ENCODE measurements around the gene LTBP3.

DNA sequence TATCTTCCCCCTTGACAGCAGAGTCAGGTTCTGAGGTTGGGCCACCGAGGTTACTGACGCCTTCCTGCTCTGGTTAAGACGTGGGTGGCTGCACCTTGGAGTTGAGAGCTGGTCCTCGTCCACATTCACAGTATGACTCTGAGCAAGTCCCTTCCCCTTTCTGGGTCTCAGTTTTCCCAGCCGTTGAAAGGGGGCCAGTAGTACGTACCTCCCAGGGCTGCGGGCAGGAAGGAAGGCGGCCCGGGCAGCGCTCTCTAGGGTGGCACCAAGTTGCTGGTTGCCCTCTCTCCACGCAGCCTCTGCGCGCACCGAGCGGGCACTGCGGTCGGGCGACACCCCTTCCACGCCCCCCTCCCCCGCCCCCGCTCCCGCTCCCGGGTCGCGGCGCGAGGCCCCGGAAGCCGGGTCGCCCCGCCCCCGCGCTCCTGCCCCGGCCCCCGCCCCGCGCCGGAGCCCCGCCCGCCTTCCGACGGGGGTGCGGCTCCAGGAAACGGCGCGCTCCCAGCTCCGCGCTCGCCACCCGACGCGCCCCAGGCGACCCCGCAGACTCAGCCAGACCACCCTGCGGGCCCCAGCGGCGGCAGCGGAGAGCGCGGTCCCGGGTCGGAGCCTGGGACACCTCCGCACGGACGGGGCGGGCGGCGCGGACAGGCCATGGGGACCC lies 17.5 kb upstream of the LTBP3 start, which contains the start of gene EHBP1L1:
- TF ChIP-seq, protein P1, sequence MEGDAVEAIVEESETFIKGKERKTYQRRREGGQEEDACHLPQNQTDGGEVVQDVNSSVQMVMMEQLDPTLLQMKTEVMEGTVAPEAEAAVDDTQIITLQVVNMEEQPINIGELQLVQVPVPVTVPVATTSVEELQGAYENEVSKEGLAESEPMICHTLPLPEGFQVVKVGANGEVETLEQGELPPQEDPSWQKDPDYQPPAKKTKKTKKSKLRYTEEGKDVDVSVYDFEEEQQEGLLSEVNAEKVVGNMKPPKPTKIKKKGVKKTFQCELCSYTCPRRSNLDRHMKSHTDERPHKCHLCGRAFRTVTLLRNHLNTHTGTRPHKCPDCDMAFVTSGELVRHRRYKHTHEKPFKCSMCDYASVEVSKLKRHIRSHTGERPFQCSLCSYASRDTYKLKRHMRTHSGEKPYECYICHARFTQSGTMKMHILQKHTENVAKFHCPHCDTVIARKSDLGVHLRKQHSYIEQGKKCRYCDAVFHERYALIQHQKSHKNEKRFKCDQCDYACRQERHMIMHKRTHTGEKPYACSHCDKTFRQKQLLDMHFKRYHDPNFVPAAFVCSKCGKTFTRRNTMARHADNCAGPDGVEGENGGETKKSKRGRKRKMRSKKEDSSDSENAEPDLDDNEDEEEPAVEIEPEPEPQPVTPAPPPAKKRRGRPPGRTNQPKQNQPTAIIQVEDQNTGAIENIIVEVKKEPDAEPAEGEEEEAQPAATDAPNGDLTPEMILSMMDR (conservative IDR thresholded peaks at IDR 0.05), result no peak
- no peak for TF ChIP-seq ZFX (IDR thresholded peaks at IDR 0.05)

Measured in C4-2B (cell line).